B cell (primary cell): ENCODE measurements around the gene GOT1.

Experiments
- CTCF ChIP-seq: fragments of 200-600 bp; IDR thresholded peaks from one replicate; pipeline ENCODE4 v1.8.0; 2022; ENCODE audit warnings: antibody characterized with exemption, mild to moderate bottlenecking
- EZH2 ChIP-seq: IDR thresholded peaks from 2 replicates; pipeline ENCODE4 v1.6.1; 2012; ENCODE audit warnings: borderline replicate concordance, low read depth, mild to moderate bottlenecking, moderate library complexity, low read length; ENCODE audit not compliant: insufficient read depth, poor library complexity, severe bottlenecking

GRCh38 chr10:99360934-99361333, 69.5 kb downstream of the GOT1 start:
- TF ChIP-seq CTCF (no peak), EZH2 (no peak)
